ENCODE data around the gene LCE3E. TPM values are rescaled to one million over a fixed set of nuclear protein-coding genes. Genes with fewer than 3 reads are reported as not detected.

Gene LCE3E
- total and polyA plus RNA-seq, 12 donors = not detected

GRCh38 chr1:152520561-152521090 lies 46.0 kb downstream of the LCE3E start:
- Histone ChIP-seq H3K9me3 (replicated peaks in 1 of 3) (no peaks in the 10 kb centered on the region), H3K4me3 (no peak overlapping the region), H3K27me3 (peaks cover 1% of the 10 kb centered on the region), H3K4me1 (replicated peaks in 1 of 2) (no peaks in the 10 kb centered on the region), H3K27ac (no peak overlapping the region), H3K36me3 (replicated peaks in 1 of 2) (no peaks in the 10 kb centered on the region)
- TF ChIP-seq POLR2A (IDR thresholded peaks at IDR 0.05) = no peak
- no peak for TF ChIP-seq CTCF (IDR thresholded peaks at IDR 0.05)
- intact Hi-C loops (cut with DNase I) = no loop called here
- whole genome bisulfite sequencing, 4 donors = 55 to 60% (median 56%) methylated on average over 4 of the region's 4 CpGs
- DNase-seq = no peak

GRCh38 chr1:152519851-152520250 lies 46.7 kb downstream of the LCE3E start:
- 35 to 73% (median 44%) methylated on average over 1 of the region's 1 CpG for WGBS, 4 donors
- no peak overlapping the region for H3K27ac ChIP-seq
- H3K9me3 ChIP-seq (replicated peaks in 1 of 3) = no peaks in the 10 kb centered on the region
- H3K4me3 ChIP-seq = no peak overlapping the region
- no peaks in the 10 kb centered on the region for H3K4me1 ChIP-seq (replicated peaks in 1 of 2)
- no peak for TF ChIP-seq CTCF (IDR thresholded peaks at IDR 0.05)
- TF ChIP-seq POLR2A (IDR thresholded peaks at IDR 0.05) = no peak
- no peak for DNase-seq
- intact Hi-C loops (cut with DNase I) = no loop called here
- H3K36me3 ChIP-seq (replicated peaks in 1 of 2) = no peaks in the 10 kb centered on the region
- peaks cover 9% of the 10 kb centered on the region for H3K27me3 ChIP-seq

- Histone ChIP-seq H3K9me3 (replicated peaks in 1 of 3) (no peaks in the 10 kb centered on the region), H3K27ac (no peak overlapping the region), H3K27me3 (peaks cover 23% of the 10 kb centered on the region), H3K4me3 (no peak overlapping the region), H3K36me3 (replicated peaks in 1 of 2) (no peaks in the 10 kb centered on the region), H3K4me1 (replicated peaks in 1 of 2) (no peaks in the 10 kb centered on the region)
- no peak for TF ChIP-seq CTCF (IDR thresholded peaks at IDR 0.05)
- TF ChIP-seq POLR2A (IDR thresholded peaks at IDR 0.05) = no peak
- WGBS, 4 donors = 40 to 86% (median 56%) methylated on average over 3 to 7 of the region's 7 CpGs
- intact Hi-C loops (cut with DNase I) = no loop called here
- DNase-seq = peak in 1 of 7 donors; percentile 15
These were observed 49.3 kb downstream of the LCE3E start for GRCh38 chr1:152517237-152517811.

DNA sequence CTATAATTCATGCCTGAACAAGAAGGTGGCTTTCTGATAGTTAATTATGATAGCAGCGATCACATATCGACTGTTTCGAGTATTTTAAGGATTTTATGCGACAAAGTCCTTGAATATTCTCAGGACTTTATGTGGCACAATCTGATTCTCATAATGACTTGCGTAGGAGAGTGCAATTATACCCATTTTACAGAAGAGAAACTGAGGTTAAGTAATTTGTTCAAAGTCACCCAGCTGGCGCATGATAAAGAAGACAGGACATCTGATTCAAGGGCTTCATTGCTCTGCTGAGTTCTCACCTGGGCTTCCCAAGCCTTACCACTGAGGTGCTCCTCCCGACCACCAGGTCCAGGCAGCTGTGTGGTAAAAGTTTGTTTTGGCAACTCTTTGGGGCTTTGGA lies 50.5 kb downstream of the LCE3E start:
- no peaks in the 10 kb centered on the region for H3K36me3 ChIP-seq (replicated peaks in 1 of 2)
- H3K27ac ChIP-seq = no peak overlapping the region
- H3K27me3 ChIP-seq = peaks cover 23% of the 10 kb centered on the region
- no peak for DNase-seq
- WGBS, 4 donors = 66 to 81% (median 72%) methylated on average over 7 of the region's 7 CpGs
- H3K4me3 ChIP-seq = no peak overlapping the region
- no peaks in the 10 kb centered on the region for H3K9me3 ChIP-seq (replicated peaks in 1 of 3)
- H3K4me1 ChIP-seq (replicated peaks in 1 of 2) = no peaks in the 10 kb centered on the region
- TF ChIP-seq POLR2A (IDR thresholded peaks at IDR 0.05) (no peak), CTCF (IDR thresholded peaks at IDR 0.05) (no peak)
- intact Hi-C loops (cut with DNase I) = no loop called here

Small RNAs within 50 kb of the gene (small RNA-seq; reads per million reads assigned to genes)
- 0 reads per million in 2 donors for gene LCE3B

Other genes with a start within 250 kb of the LCE3E start
- not detected for gene FLG, start 241.5 kb downstream of the LCE3E start, total RNA-seq
- gene FLG, start 241.5 kb downstream of the LCE3E start, polyA plus RNA-seq = not detected
- not detected for gene FLG2, start 206.8 kb downstream of the LCE3E start, total RNA-seq
- not detected for gene FLG2, start 206.8 kb downstream of the LCE3E start, polyA plus RNA-seq
- not detected for gene CRNN, start 152.5 kb downstream of the LCE3E start, total RNA-seq
- gene CRNN, start 152.5 kb downstream of the LCE3E start, polyA plus RNA-seq = 1 to 10 TPM in 2 of 3 donors, not detected in 1; 1.0 to 2.1 TPM
- not detected for gene LCE5A, start 56.0 kb downstream of the LCE3E start, total RNA-seq
- not detected for gene LCE5A, start 56.0 kb downstream of the LCE3E start, polyA plus RNA-seq
- not detected for gene CRCT1, start 52.3 kb downstream of the LCE3E start, total RNA-seq
- gene CRCT1, start 52.3 kb downstream of the LCE3E start, polyA plus RNA-seq = not detected
- not detected for gene LCE3D, start 13.7 kb upstream of the LCE3E start, total RNA-seq
- not detected for gene LCE3D, start 13.7 kb upstream of the LCE3E start, polyA plus RNA-seq
- not detected for gene LCE3C, start 33.5 kb upstream of the LCE3E start, total RNA-seq
- not detected for gene LCE3C, start 33.5 kb upstream of the LCE3E start, polyA plus RNA-seq
- gene LCE3B, start 47.0 kb upstream of the LCE3E start, total RNA-seq = not detected
- gene LCE3B, start 47.0 kb upstream of the LCE3E start, polyA plus RNA-seq = not detected
- not detected for gene LCE3A, start 56.3 kb upstream of the LCE3E start, total RNA-seq
- gene LCE3A, start 56.3 kb upstream of the LCE3E start, polyA plus RNA-seq = not detected
- not detected for gene LCE2D, start 96.6 kb upstream of the LCE3E start, total RNA-seq
- gene LCE2D, start 96.6 kb upstream of the LCE3E start, polyA plus RNA-seq = not detected
- gene LCE2C, start 108.5 kb upstream of the LCE3E start, total RNA-seq = not detected
- not detected for gene LCE2C, start 108.5 kb upstream of the LCE3E start, polyA plus RNA-seq
- not detected for gene LCE2B, start 119.3 kb upstream of the LCE3E start, total RNA-seq
- not detected for gene LCE2B, start 119.3 kb upstream of the LCE3E start, polyA plus RNA-seq
- not detected for gene LCE2A, start 131.6 kb upstream of the LCE3E start, total RNA-seq
- not detected for gene LCE2A, start 131.6 kb upstream of the LCE3E start, polyA plus RNA-seq
- gene LCE4A, start 141.4 kb upstream of the LCE3E start, total RNA-seq = not detected
- not detected for gene LCE4A, start 141.4 kb upstream of the LCE3E start, polyA plus RNA-seq
- gene KPRP, start 191.2 kb upstream of the LCE3E start, total RNA-seq = not detected
- not detected for gene KPRP, start 191.2 kb upstream of the LCE3E start, polyA plus RNA-seq
- not detected for gene LCE1F, start 208.4 kb upstream of the LCE3E start, total RNA-seq
- gene LCE1F, start 208.4 kb upstream of the LCE3E start, polyA plus RNA-seq = not detected
- not detected for gene LCE1E, start 219.5 kb upstream of the LCE3E start, total RNA-seq
- gene LCE1E, start 219.5 kb upstream of the LCE3E start, polyA plus RNA-seq = not detected
- not detected for gene LCE1D, start 229.9 kb upstream of the LCE3E start, total RNA-seq
- gene LCE1D, start 229.9 kb upstream of the LCE3E start, polyA plus RNA-seq = not detected
- not detected for gene LCE1C, start 239.9 kb upstream of the LCE3E start, total RNA-seq
- not detected for gene LCE1C, start 239.9 kb upstream of the LCE3E start, polyA plus RNA-seq
- not detected for gene LCE1B, start 245.2 kb upstream of the LCE3E start, total RNA-seq
- gene LCE1B, start 245.2 kb upstream of the LCE3E start, polyA plus RNA-seq = not detected

All from adrenal gland (tissue), 12 donors.